Stimulated activated CD8-positive, alpha-beta memory T cell treated with anti-CD3 and anti-CD28 coated beads, Interleukin-12 subunit alpha, Interleukin-12 subunit beta, amount 100 ng/mL, for 1 hour (primary cell): ENCODE results near the gene B3GNT4.
"Not testable (repeated sequence)": the region's sequence is repeated elsewhere in the genome, so short reads cannot be mapped to it uniquely, and the experiment has no call there.

Experiments used
- DNase-seq: peaks from one replicate; pipeline ENCODE4 v3.0.0-alpha.2; 2020; ENCODE audit warnings: low read depth

B3GNT4 gene

GRCh38 chr12:122225683-122226365 lies 22.3 kb downstream of the B3GNT4 start, which contains the start of gene DIABLO:
Gene DIABLO (minus strand): TSS chr12:122226052. CDS start chr12:122226014, 38 bp downstream.
- DNase-seq = peak; percentile 99

GRCh38 chr12:122226366-122227125 lies 23.0 kb downstream of the B3GNT4 start:
- DNase-seq = no peak

- DNase-seq = peak; percentile 39
These were observed 23.8 kb downstream of the B3GNT4 start for GRCh38 chr12:122227341-122227740.

- DNase-seq = no peak
These were observed 24.6 kb downstream of the B3GNT4 start for GRCh38 chr12:122228092-122228491.

GRCh38 chr12:122230798-122231197 lies 27.3 kb downstream of the B3GNT4 start:
- no peak for DNase-seq

- DNase-seq = no peak
These were observed 29.2 kb downstream of the B3GNT4 start for GRCh38 chr12:122232691-122233090.

- DNase-seq = no peak
These were observed 32.2 kb downstream of the B3GNT4 start for GRCh38 chr12:122235741-122236140.

- DNase-seq = no peak
These were observed 35.4 kb downstream of the B3GNT4 start for GRCh38 chr12:122238861-122239260.

- no peak for DNase-seq
These were observed 40.5 kb downstream of the B3GNT4 start for GRCh38 chr12:122243965-122244364.

- no peak for DNase-seq
These were observed 41.3 kb downstream of the B3GNT4 start for GRCh38 chr12:122244565-122245371.

GRCh38 chr12:122245553-122245952 lies 42.0 kb downstream of the B3GNT4 start:
- no peak for DNase-seq

- DNase-seq = no peak
These were observed 46.5 kb downstream of the B3GNT4 start for GRCh38 chr12:122250047-122250446.

- no peak for DNase-seq
These were observed 47.0 kb downstream of the B3GNT4 start for GRCh38 chr12:122250536-122250935.

- not testable (repeated sequence) for DNase-seq
These were observed 55.0 kb downstream of the B3GNT4 start for GRCh38 chr12:122258462-122258861.
